Bronchial epithelial cell (primary cell): ENCODE results near the gene ABCA3. TPM values are rescaled to one million over a fixed set of nuclear protein-coding genes. Genes with fewer than 3 reads are reported as not detected.
"Not testable (repeated sequence)": the region's sequence is repeated elsewhere in the genome, so short reads cannot be mapped to it uniquely, and the experiment has no call there.

Experiments used
- DNase-seq: peaks from one replicate; pipeline ENCODE4 v3.0.0-alpha.2; 2010; ENCODE audit warnings: low read depth
- FAIRE-seq: peaks from 2 replicates; lab custom pipeline; 2011; peaks lifted over from hg19 to GRCh38; lab: Jason Lieb, UNC
- H3K27me3 ChIP-seq: 2 replicates; pipeline ENCODE4 v1.5.1; 2011; ENCODE audit warnings: low read length; ENCODE audit not compliant: control insufficient read depth, insufficient read depth
- H3K36me3 ChIP-seq: 2 replicates; pipeline ENCODE4 v1.5.1; 2011; ENCODE audit warnings: low read length; ENCODE audit not compliant: control insufficient read depth, insufficient read depth
- H3K4me3 ChIP-seq: 2 replicates; pipeline ENCODE4 v1.5.1; 2011; ENCODE audit warnings: mild to moderate bottlenecking, low read depth, low read length, control low read depth
- CTCF ChIP-seq: IDR thresholded peaks from 2 replicates; pipeline ENCODE4 v1.5.1; 2011; ENCODE audit warnings: mild to moderate bottlenecking, moderate library complexity, low read length, control low read depth, inconsistent platforms; ENCODE audit not compliant: insufficient read depth, severe bottlenecking
- total RNA-seq: library from RNA; depleted of rRNA; stranded (reverse); fragments of >200 nt; gene quantifications from 2 replicates; pipeline ENCODE4 v1.2.1, GENCODE V29; 2014

The ABCA3 gene
- total RNA-seq, 1 donor from 2014 or later, result under 0.01 TPM

DNA sequence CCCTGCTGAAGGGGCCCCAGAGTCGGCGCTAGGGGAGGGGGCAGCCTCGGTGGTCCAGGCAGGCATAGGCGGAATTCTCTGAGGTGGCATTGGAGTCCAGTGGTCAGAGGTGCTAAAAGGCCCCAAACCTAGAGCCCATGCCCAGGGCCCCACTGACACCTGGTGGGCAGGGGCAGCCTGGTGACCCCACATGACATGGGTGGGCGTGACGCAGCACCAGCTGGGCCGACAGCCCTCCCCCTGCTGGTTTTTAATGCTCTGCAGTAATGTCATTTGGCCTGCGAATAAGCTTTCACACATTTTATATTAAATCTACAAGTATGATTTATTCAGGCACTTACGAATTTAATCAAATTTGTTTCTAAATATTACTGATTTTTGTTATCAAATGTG, 70.5 kb downstream of the ABCA3 start:
- no peak overlapping the region for H3K4me3 ChIP-seq
- H3K36me3 ChIP-seq, result peaks cover 2% of the 10 kb centered on the region
- no peak for FAIRE-seq
- no peaks in the 10 kb centered on the region for H3K27me3 ChIP-seq
- no peak for DNase-seq
- TF ChIP-seq CTCF, result no peak

- H3K27me3 ChIP-seq, result no peaks in the 10 kb centered on the region
- FAIRE-seq (no peak), DNase-seq (peak; percentile 80)
- no peak for TF ChIP-seq CTCF
- peak within 1 kb of the TSS; percentile 71 for H3K4me3 ChIP-seq
- H3K36me3 ChIP-seq, result peaks cover 14% of the 10 kb centered on the region
Measured at GRCh38 chr16:2267913-2268666, 72.4 kb downstream of the ABCA3 start, which contains the start of gene RNPS1. RNPS1 (minus strand) TSS chr16:2268126; CDS start chr16:2264643, 3,483 bp downstream.

- H3K4me3 ChIP-seq, result peak overlapping the region; percentile 71
- peaks cover 16% of the 10 kb centered on the region for H3K36me3 ChIP-seq
- DNase-seq, H3K27me3 ChIP-seq, FAIRE-seq: not testable (repeated sequence)
Measured at GRCh38 chr16:2267505-2267912, 73.0 kb downstream of the ABCA3 start.

- FAIRE-seq, result peak; percentile 91
- peaks cover 22% of the 10 kb centered on the region for H3K36me3 ChIP-seq
- DNase-seq, result not testable (repeated sequence)
Measured at GRCh38 chr16:2266887-2267286, 73.6 kb downstream of the ABCA3 start.

GRCh38 chr16:2263026-2263425, 77.5 kb downstream of the ABCA3 start:
- H3K27me3 ChIP-seq, DNase-seq, H3K4me3 ChIP-seq, FAIRE-seq: not testable (repeated sequence)
- peaks cover 32% of the 10 kb centered on the region for H3K36me3 ChIP-seq

More at GRCh38 chr16:2266887-2267286, 73.6 kb downstream of the ABCA3 start:
- peak overlapping the region; percentile 71 for H3K4me3 ChIP-seq
- not testable (repeated sequence) for H3K27me3 ChIP-seq

DNA sequence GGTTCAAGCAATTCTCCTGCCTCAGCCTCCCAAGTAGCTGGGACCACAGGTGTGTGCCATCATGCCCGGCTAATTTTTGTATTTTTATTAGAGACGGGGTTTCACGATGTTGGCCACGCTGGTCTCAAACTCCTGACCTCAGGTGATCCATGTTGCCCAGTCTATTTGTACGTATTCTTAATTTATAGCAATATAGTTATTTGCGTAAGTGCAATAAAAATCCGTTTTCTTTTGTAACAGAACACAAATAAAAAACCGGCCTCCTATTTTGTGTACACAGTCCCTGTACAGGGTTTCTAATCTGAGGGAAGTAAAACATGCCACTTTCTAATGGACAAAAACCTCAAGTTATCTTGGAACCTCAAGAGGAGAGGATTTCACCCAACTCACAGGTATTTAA, 80.3 kb downstream of the ABCA3 start:
- TF ChIP-seq CTCF, result no peak
- DNase-seq (no peak), FAIRE-seq (no peak)
- peaks cover 48% of the 10 kb centered on the region for H3K36me3 ChIP-seq
- H3K27me3 ChIP-seq, result no peaks in the 10 kb centered on the region
- no peak overlapping the region for H3K4me3 ChIP-seq

- H3K27me3 ChIP-seq, FAIRE-seq, H3K4me3 ChIP-seq, DNase-seq: not testable (repeated sequence)
- peaks cover 47% of the 10 kb centered on the region for H3K36me3 ChIP-seq
Measured at GRCh38 chr16:2258530-2258929, 82.0 kb downstream of the ABCA3 start.

DNA sequence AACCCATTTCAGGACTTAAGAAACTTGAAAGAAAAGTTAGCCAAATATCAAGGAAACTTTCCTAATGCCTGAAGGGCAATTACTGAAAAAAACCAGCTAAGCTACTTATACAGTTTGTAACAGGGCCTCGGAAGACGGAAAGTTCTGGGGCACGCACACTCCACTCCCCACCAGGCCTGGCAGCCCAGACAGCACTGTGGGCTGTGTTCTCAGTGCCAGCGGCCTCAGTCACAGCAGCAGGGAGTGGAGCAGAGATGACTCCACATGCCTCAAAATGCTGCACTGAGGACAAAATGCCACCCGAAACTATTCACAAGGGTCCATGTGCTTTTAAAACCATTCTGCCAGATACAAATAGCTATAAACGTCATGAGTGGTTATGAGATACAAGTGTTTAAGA, 82.8 kb downstream of the ABCA3 start:
- H3K4me3 ChIP-seq, result no peak overlapping the region
- FAIRE-seq (no peak), DNase-seq (no peak)
- H3K27me3 ChIP-seq, result no peaks in the 10 kb centered on the region
- no peak for TF ChIP-seq CTCF
- peaks cover 47% of the 10 kb centered on the region for H3K36me3 ChIP-seq
